GM18511 (cell line): ENCODE data around the gene DAPK1.

Source experiments
- ATAC-seq: cut with Tn5 transposase; IDR thresholded peaks from one replicate; pipeline ENCODE4 v1.9.1; 2021; ENCODE audit warnings: mild to moderate bottlenecking, moderate library complexity; ENCODE audit not compliant: unreplicated experiment

The DAPK1 gene

GRCh38 chr9:87661241-87661640, 163.6 kb downstream of the DAPK1 start:
- no peak for ATAC-seq

- no peak for ATAC-seq
Measured at GRCh38 chr9:87662808-87663528, 165.3 kb downstream of the DAPK1 start.

- ATAC-seq: no peak
Measured at GRCh38 chr9:87663556-87663955, 165.9 kb downstream of the DAPK1 start.

- no peak for ATAC-seq
Measured at GRCh38 chr9:87664153-87665060, 166.7 kb downstream of the DAPK1 start.

GRCh38 chr9:87665505-87665904, 167.8 kb downstream of the DAPK1 start:
- ATAC-seq: no peak

GRCh38 chr9:87667164-87667738, 169.6 kb downstream of the DAPK1 start:
- ATAC-seq: no peak

- no peak for ATAC-seq
Measured at GRCh38 chr9:87668222-87668621, 170.6 kb downstream of the DAPK1 start.

GRCh38 chr9:87668722-87669121, 171.1 kb downstream of the DAPK1 start:
- no peak for ATAC-seq

GRCh38 chr9:87670572-87671264, 173.1 kb downstream of the DAPK1 start:
- ATAC-seq: no peak

- ATAC-seq: no peak
Measured at GRCh38 chr9:87671478-87671877, 173.8 kb downstream of the DAPK1 start.

- no peak for ATAC-seq
Measured at GRCh38 chr9:87671925-87672324, 174.3 kb downstream of the DAPK1 start.

GRCh38 chr9:87672586-87672985, 174.9 kb downstream of the DAPK1 start:
- no peak for ATAC-seq

- ATAC-seq: no peak
Measured at GRCh38 chr9:87673446-87674120, 175.9 kb downstream of the DAPK1 start.

- no peak for ATAC-seq
Measured at GRCh38 chr9:87674565-87675299, 177.1 kb downstream of the DAPK1 start.

- ATAC-seq: no peak
Measured at GRCh38 chr9:87675906-87676515, 178.3 kb downstream of the DAPK1 start.

GRCh38 chr9:87676976-87677775, 179.5 kb downstream of the DAPK1 start:
- ATAC-seq: no peak

- no peak for ATAC-seq
Measured at GRCh38 chr9:87677776-87678587, 180.3 kb downstream of the DAPK1 start.
